ENCODE results near the gene KCNH2.

DNA sequence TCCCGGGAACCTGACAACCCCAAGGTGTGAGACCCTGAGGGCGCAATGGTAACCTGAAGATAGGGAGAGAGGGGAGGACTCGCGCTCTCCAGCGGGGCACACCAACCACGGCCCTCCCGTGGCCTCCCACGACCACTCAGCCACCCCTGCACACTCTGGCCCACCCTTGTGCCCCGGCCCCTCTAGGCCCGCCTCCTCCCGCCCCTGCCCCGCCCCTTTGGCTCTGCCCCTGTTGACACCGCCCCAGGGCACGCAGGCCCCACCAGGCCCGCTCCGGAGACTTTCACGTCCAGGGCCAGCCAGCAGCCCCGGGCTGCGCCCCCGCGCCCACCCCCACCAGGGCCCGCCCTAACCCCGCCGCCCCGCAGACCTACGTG, 35.2 kb upstream of the KCNH2 start:
- TF ChIP-seq, protein P1, sequence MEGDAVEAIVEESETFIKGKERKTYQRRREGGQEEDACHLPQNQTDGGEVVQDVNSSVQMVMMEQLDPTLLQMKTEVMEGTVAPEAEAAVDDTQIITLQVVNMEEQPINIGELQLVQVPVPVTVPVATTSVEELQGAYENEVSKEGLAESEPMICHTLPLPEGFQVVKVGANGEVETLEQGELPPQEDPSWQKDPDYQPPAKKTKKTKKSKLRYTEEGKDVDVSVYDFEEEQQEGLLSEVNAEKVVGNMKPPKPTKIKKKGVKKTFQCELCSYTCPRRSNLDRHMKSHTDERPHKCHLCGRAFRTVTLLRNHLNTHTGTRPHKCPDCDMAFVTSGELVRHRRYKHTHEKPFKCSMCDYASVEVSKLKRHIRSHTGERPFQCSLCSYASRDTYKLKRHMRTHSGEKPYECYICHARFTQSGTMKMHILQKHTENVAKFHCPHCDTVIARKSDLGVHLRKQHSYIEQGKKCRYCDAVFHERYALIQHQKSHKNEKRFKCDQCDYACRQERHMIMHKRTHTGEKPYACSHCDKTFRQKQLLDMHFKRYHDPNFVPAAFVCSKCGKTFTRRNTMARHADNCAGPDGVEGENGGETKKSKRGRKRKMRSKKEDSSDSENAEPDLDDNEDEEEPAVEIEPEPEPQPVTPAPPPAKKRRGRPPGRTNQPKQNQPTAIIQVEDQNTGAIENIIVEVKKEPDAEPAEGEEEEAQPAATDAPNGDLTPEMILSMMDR (IDR thresholded peaks at IDR 0.05), result no peak
- no peak for TF ChIP-seq POLR2A (IDR thresholded peaks at IDR 0.05)

Data from lower leg skin (tissue), 3 donors.